Stimulated activated CD4-positive, alpha-beta T cell treated with anti-CD3 and anti-CD28 coated beads, Interleukin-4, amount 100 ng/mL, for 24 hours (primary cell): ENCODE results near the gene FNIP2.
"Not testable (repeated sequence)": the region's sequence is repeated elsewhere in the genome, so short reads cannot be mapped to it uniquely, and the experiment has no call there.

Experiments used
- DNase-seq: peaks from one replicate; pipeline ENCODE4 v3.0.0-alpha.2; 2020

Gene FNIP2

DNA sequence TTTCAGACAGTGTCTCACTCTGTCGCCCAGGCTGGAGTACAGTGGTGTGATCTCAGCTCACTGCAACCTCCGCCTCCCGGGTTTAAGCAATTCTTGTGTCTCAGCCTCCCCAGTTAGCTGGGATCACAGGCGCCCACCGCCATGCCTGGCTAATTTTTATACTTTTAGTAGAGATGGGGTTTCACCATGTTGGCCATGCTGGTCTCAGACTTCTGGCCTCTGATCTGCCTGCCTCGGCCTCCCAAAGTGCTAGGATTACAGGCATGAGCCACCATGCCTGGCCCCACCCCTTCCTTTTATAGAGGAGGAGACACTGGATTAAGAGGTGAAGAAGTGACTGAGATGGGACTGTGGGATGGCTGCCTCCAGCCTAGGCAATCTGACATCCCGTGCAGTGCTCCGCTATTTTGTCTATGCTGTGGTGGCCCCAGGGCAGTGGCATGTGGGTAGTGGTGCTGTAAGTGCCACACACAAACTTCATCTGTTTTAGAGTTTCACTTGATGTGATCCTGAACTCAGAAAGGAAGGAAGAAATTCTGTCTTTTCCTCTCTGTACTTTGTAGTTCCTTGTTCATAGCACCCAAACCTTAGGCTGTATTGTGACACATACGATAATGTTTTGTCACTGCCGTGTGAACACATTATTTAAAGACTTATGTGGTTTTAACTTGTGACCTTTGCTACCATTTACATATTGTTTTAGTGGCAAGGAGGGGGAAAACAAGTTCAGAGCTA, 48.9 kb downstream of the FNIP2 start:
- no peak for DNase-seq

DNA sequence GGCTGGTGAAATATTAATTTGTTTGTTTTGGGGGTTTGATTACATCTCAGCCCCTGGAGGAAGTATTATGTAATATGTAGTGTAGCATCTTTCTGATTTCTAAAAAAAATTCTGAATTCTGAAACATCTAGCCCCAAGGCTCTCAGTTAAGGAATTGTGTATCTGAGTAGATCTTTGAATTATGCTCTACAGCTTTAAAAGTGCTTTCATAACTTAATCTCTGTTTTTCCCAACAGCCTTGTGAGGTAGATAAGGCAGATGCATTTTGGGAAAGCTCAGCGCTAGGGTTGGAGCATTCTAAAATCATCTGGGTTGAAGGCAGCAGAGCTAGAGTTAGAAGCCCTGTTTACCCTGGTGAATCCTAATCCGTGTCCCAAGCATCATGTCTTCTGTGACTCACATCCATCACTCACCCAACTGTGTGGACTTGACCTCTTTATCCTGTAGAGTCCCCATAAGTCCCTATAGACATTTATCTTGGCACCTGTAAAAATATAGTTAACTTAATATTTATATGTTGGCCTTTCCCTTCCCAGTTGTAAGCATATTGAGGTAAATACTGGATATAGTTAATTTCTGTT, 49.8 kb downstream of the FNIP2 start:
- no peak for DNase-seq

DNA sequence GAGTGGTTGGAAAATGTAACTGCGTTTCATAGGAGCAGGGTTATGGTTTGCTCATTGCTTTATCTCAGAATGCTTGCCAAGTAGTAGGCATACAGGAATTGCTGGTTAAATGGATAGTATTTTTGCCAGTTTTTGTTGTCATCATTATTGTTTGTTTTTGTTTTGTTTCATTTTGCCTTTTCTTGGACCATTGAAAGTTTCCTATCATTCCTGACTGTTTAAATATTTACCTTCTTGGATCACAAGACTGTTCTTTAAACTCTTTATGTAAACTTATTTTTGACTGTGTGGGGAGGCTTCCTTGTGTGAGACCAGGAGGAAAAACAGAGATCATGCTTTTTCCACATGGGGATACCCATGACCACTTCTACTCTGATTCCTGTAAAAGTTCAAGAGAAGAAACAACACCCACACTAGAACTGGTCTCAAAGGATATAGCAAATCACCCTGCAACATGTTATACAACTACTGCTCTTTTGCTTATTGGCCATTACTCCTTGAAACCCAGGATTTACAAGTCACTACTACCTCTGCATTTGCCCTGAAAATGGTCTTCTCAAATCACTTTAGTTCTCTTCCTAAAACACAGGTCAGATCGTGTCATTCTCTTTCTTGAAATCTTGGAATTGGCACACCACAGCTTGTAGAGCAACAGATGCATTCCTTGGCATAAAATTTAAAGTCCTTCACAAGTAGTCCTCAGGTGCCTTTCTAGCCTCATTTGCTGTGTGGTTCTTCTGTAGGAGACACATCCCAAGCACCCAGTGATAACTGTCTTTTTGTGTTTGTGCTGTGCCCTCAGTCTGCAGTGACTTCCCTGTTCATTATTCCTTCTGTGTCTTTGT, 51.3 kb downstream of the FNIP2 start:
- no peak for DNase-seq

DNA sequence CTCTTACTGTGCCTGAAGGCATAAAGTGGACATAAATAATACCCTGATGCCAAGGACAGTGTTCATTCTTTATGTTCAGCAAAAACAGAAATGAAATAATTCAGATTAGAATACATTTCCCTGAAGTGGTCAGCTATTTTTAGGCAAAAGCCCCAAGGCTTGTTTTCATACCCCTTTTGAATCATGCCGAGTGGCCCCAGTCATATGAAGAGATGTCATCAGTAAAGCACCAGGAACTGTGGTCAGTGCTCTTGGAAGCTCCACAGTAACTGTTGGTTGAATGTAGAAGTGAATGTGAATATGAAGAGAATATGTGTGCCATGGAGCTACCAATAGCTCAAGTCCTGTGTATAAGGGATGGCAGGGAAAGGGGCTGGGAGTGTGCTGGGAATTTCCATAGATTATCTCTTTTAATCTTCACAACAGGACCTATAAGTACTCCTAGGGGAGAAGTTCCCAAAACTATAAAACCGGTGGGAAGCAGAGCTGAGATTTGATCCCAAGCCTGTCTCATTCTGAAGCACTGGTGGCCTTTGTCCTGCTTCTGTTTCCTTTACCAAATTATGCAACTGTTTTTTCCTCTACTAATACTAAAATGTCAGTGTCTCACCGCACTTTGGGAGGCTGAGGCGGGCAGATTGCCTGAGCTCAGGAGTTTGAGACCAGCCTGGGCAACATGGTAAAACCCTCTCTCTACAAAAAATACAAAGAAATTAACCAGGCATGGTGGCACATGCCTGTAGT, 52.6 kb downstream of the FNIP2 start:
- no peak for DNase-seq

DNA sequence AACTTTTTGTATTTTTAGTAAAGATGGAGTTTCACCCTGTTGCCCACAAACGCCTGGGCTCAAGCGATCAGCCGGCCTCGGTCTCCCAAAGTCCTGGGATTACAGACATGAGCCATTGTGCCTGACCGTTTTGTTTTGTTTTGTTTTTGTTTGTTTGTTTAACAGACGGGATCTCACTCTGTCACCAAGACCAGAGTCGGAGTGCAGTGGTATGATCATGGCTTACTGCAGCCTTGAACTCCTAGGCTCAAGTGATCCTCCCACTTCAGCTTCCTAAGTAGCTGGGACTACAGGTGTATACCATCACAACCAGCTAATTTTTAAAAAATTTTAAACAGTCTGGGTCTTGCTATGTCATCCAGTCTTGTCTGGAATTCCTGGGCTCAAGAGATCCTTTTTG, 53.5 kb downstream of the FNIP2 start:
- no peak for DNase-seq

DNA sequence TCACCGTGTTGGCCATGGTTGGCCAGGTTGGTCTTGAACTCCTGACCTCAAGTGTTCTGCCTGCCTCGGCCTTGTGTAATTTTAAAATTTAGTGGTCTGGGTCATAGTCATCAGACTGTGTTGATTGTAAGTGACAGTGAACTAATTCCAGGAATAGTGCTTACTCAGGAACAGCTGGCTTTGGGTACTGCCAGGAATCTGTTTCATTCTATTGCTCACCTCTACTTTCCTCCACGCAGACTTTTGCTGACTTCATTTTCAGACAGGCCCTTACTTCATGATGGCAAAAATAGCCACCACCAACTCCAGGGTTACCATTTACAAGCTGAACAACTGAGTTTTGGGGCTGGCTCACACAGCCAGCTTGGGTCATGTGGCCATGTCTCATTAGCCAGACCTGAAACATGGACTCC, 54.6 kb downstream of the FNIP2 start:
- no peak for DNase-seq

DNA sequence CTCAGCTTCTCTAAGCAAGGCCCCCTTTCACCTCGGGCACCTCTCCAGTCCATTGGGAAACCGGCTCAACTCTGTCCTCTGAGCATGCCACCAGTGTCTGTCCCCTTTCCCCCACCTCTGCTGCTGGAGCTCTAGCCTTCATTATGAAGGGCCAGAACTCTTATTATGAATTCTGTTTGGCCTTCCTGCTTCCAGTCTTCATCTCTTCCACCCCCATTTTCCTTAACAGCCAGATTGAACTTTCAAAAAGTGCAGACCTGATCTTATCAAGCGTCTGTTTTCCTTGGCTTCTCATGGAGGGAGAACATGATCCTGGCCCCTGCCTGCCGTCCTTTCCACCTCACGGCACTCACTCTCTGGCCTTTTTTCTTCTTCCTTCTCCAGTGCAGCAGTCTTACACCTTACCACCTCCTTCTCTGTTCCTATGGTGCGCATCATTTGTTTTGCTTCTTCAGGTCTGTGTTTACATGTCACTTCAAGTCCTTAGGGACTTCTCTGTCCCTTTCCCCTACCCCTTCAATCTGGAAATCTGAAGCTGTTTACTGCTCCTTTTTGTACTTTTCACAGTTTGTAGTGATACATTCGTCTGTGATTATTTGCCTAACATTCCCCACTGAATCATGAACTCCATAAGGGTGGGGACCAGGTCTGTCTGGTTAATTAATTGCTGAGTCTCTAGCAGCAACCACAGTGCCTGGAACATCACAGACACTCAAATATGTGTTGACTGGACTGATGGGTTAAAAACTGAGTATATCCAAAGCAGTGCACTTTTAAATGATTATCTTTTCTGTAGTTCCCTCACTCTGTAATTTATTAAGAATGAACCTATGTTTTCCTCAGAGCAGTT, 55.8 kb downstream of the FNIP2 start:
- DNase-seq, result no peak

DNA sequence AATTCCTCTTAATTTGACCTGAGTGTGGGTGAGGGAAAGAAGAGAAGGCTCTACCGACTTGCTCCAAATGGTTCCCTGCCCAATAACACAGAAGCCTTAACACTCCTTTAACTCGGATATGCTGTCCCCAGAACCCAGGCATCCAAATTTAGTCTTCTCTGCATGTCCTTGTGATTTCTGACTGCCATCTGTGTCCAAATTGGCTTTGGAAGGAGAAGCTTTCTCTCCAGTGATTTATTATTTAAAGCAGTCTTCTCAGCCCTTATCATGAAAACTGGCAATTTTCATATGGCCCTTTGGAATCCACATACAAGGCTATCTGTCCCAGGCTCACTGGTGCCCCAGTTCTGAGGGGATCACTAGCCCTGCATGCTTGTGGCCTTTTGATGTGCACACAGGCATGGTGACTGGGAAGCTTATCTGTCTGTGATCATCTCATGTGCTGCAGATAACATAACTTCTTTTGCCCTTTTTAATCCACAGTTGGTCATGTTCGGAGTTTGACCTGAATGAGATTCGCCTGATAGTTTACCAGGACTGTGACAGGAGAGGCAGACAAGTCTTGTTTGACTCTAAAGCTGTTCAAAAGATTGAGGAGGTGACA, 56.7 kb downstream of the FNIP2 start:
- no peak for DNase-seq

DNA sequence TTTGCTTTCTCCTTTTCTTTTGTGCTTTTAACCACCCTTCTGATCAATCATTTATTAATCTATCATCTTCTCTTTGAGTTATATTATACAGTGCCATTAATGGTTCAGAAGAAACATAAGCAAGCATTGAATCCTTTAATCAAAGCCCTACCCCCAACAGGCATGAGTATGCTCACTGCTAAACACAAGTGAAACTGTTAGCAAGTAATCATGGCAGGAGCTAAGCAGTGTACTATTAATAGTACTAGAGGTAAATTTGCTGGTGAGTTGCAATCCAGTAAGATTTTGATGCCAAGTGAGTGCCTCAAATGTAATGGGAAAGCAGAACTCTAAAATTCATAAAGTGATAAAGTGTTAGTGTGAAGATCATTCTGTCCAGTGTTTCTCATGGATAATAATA, 57.2 kb downstream of the FNIP2 start:
- DNase-seq, result no peak

DNA sequence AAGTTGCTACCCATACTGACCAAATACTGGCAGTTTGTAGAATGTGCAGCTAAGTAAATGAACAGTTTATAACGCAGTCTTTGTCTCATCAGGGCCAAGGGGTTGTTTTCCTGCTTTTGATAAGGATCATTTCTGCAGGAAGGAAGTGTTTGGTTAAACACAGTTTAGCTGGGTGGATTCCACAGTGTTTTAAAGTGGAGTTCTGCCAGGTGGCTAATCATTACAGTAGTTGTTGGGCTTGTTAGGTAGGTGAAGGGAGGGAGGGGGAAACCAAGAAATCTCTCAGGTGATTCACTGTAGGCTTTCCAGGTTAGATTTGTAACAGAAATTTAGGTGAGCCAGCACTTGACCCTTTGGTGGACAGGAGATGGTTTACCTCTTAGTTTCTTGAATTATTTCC, 58.1 kb downstream of the FNIP2 start:
- no peak for DNase-seq

DNA sequence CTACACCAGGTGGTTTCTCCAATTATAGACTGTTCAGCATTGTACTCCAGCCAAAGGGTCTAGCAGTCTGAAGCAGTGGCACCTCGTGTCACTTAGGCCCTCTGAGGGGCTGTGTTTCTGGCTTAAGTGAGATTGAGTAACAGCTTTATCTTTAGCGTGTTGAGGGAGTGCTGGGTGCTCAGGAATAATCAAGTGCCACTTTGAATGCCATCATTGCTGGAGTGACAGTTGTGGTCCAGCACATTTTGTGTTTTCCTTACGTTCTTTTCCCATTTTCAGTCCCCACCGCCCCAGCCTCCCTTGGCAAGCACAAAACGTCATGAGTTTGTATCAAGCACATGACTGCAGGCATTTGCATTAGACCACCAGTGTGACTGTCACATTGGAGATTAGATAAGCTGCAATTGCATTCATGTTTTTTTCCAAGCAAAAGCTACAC, 58.7 kb downstream of the FNIP2 start:
- DNase-seq, result no peak

DNA sequence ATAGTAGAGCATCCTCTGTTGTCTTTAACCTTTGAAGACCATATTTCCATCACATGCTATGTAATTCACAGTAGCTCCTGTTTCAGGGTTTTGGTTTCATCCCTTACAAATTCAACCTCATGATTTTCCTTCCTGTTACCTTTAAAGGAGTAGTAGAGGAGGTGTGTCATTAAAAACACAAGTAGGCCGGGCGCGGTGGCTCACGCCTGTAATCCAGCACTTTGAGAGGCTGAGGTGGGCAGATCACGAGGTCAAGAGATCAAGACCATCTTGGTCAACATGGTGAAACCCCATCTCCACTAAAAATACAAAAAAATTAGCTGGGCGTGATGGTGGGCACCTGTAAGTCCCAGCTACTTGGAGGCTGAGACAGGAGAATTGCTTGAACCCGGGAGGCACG, 59.3 kb downstream of the FNIP2 start:
- not testable (repeated sequence) for DNase-seq

DNA sequence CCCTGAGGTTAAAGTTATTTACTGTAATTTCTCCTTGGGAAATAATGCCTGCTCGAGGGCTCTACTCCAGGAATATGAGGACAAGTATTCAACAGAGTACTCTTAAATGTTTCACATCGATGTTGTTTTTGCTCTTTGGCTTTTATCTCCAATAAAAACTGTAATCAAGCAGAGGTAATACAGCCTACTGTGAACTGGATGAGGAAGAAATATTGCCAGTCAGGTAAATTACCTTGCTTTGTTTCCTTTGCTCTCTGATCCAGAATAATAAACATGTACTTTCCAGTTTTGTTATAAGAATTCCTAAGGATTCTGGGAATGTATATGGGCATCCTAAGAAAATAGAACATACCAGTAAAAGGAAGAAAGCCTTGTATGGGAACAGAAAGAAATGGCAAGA, 60.4 kb downstream of the FNIP2 start:
- DNase-seq, result no peak

DNA sequence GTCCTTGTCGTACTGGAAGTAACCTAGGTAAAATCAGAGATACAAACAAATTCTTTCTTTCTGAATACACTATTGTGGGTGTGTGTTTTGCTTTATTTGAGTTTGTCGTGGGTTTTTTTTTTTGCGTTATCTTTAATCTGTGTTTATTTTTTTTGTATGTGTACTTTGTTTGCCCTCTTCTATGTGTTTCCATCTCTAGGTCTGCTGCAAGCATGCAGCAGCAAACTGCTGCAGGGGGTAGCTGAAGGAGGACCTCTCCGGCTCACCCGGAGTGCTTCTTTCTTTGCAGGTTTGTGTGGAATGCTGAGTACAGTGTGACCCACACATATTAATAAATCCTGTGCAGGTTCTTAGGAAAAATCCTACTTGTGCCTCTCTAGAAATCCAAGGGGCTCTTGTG, 64.8 kb downstream of the FNIP2 start:
- DNase-seq, result no peak

DNA sequence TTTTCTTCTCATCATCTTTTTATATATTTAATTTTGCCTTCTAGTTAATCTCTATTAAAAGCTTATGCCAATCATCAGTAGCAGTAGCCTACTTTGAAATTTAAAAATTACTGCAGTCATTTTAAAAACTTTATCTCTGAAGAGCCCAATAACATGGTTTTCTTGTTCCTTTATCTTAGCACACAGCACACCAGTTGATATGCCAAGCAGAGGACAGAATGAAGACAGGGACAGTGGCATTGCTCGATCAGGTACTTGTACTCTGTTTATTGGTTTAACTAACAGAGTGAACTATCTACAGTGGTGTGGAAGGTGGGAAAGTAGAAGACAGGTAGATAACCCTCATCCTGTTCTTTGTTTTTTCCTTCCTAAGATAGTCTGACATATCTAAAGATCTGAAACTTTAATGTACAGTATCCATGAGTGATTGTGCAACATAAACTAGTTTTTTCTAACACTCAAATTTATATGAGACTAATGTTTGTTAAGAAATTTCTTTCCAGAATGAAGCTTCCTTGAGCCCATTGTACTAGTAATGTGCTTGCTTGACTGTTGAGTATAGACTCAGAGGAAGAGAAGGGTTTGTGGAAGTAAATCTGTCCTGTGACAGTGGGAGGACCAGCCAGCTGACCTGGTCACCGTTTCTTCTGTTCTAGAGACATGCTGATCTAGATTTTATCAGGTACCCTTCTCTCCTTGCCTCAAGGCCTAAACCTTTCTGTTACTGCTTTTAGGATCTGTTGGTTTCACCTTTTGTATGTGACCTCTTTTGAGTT, 66.6 kb downstream of the FNIP2 start:
- DNase-seq, result no peak

DNA sequence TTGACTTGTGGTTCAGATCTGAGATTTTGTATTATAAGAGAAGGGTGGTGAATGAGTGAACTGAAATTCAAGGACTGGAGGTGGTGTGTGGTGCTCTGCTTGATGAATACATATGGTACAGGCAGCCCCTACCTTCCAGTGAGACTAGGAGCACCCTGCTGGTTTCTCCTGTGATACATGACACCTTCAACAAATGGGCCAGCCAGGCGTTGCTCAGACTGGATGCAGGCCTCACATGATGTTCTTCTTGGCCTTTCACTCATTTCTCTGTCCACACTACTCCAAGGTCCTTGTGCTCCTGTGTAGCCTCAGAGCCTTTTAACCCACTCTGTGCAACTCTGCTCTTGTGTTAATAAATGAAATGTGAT, 67.2 kb downstream of the FNIP2 start:
- no peak for DNase-seq

DNA sequence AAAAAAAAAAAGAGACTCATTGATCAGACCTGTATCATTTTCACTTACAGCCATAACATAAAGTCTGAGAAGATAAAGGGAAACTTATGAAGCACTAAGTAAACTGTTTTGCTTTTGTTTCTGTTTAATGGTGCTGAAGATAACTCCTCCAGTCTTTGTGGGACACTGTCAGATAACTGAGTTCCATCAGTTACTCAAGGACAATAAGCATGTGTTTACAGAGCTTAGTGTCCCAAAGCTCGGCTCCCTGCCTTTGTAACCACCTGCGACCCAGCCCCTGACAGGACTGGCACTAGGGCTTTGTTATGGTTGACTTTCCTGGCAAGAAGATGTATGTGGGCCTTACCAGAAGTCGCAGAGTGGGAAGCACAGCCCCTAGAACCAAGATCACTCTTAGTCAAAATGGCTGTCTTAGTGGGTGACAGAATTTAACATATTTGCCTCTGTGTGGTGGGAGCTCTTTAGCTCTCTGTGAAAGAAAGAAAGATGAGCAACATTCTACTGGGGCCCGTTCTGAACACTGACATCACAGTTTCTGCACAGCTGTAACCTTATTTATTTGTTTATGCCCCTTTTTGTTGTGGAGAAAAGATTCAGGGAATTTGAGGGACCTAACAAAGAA, 68.1 kb downstream of the FNIP2 start:
- no peak for DNase-seq

DNA sequence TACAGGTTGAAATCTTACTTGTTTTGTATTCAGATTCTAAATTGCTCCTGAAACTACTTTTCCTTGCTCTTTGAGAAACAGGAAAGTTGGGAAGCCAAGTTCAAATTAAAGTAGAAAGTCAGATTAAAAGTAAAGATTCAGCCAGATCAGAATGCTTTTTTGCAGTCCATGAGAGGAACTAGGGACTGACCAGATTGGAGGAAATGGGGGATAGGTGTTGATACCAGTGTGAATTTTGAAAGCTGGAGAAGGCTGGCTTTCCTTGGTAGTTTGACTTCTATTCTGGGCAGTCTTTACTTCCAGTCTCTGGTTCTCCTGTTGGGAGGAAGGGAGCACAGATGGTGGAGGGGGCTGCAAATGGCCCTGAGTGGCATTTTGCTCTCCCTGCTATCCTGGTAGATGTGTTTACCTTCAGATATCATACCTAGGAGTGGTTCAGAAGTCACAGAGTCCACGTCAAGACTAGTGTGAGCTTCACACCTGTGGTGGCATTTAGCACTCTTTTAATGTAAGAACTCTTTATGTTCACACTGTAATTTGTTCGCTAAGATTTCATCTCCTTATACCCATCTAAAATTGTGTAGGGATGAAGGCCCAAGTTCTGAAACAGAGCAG, 68.8 kb downstream of the FNIP2 start:
- DNase-seq, result no peak

DNA sequence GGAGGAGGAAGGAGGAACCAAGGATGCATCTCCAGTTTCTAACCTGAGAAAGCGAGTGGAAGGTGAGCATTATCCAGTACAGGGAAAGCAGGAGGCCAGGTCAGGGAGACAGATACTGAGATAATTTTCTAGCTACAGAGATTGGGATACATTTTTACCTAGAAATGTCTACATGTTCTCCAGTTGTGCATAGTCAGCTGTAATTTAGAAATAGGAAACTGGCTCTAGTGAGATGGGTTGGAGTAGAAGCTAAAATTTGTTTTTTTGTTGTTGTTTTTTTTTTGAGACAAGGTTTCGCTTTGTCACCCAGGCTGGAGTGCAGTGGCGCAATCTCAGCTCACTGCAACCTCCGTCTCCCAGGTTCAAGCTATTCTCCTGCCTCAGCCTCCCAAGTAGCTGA, 71.3 kb downstream of the FNIP2 start:
- no peak for DNase-seq

DNA sequence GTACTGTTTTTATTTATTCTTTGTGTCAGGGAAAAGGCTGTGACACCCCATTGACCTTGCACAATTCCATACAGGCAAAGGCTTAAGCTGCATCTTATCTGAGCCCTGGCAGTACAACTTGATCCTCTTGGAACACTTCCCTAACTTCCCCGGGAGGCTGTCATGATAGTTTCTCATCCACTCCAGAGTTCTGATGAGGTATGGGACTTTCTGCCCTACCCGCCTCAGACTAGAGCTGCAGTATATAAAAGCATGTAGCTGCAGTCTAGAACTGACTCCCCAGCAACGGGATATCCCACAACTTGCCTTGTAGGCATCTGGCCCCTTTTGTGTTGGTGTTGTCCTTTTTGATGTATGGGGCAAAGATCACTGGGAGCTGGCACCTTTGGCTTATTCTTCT, 72.7 kb downstream of the FNIP2 start:
- DNase-seq, result no peak
